HG03432 (cell line): ENCODE measurements around the gene METTL21A.

Experiments
- ATAC-seq: cut with Tn5 transposase; IDR thresholded peaks from one replicate; pipeline ENCODE4 v1.9.1; 2021; ENCODE audit warnings: mild to moderate bottlenecking, moderate library complexity; ENCODE audit not compliant: unreplicated experiment

METTL21A gene

DNA sequence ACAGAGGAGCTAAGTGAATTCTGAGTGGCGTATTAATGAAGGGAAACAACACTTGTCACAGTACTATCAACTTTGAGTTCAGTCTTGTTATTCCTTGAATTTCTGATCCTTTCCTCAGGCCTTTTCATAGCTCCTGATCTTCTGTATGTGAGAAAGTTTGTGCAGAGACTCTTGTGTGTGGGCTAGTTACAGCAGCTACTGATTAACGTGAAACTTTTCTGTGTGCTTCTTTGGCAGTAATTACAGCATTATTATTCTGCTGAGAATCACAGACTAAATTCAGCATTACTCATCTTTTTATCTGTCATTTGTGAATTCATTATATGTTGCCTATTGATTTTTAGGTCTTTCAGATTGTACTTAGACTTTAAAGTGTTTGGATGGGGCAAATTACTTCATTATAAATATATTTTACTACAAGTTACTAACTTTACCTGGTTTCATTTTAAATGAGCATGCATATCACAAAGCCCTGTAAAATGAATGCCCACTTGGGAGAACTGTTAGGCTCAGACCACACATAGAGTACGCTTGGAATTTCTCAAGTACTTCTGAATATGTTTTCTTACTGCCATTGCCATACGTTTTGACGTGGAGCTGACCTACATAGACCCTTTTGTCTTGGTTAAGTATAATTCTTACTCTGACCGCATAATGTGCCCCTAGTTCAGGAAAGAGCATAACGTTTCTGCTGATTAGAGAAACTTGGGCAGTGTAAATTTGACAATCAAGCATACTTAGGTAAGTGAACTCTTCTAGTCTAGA, 59.3 kb downstream of the METTL21A start:
- no peak for ATAC-seq
